Vagina (tissue), 2 donors: Measurements from ENCODE around the gene DYNLRB2. TPM values are rescaled to one million over a fixed set of nuclear protein-coding genes. Genes with fewer than 3 reads are reported as not detected.

Source experiments
- DNase-seq, 2 donors: peaks; one replicate each; pipeline ENCODE4 v3.0.0-alpha.2; 2017; ENCODE audit errors: extremely low spot score in 2 of 2
- H3K27ac ChIP-seq: fragments of 200-600 bp; sonication (generic); one replicate; pipeline ENCODE4 v1.5.1; 2019
- H3K27me3 ChIP-seq: fragments of 200-600 bp; sonication (generic); one replicate; pipeline ENCODE4 v1.5.1; 2019
- H3K36me3 ChIP-seq, 2 donors: fragments of 200-600 bp; sonication (generic); one replicate each; pipeline ENCODE4 v1.5.1; 2017 to 2019
- H3K4me1 ChIP-seq: fragments of 200-600 bp; sonication (generic); one replicate; pipeline ENCODE4 v1.5.1; 2019
- H3K4me3 ChIP-seq, 2 donors: fragments of 200-600 bp; sonication (generic); 1 replicate in 1 of 2; 2 replicates in 1 of 2; pipeline ENCODE4 v1.5.1; 2016 to 2019
- H3K9me3 ChIP-seq: fragments of 200-600 bp; sonication (generic); one replicate; pipeline ENCODE4 v1.5.1; 2019
- CTCF ChIP-seq, 3 experiments: fragments of 450-650 bp in 2 of 3; fragments of 200-600 bp in 1 of 3; sonication (generic) in 1 of 3; IDR thresholded peaks; one replicate each; pipeline ENCODE4 v1.5.1; 2017 to 2019; ENCODE audit warnings: antibody characterized with exemption in 3 of 3, mild to moderate bottlenecking in 2 of 3, moderate library complexity in 2 of 3
- POLR2A ChIP-seq, 2 donors: fragments of 450-650 bp; IDR thresholded peaks; one replicate each; pipeline ENCODE4 v1.6.1; 2017; ENCODE audit warnings: antibody characterized with exemption in 2 of 2, mild to moderate bottlenecking in 2 of 2, moderate library complexity in 2 of 2
- POLR2AphosphoS5 ChIP-seq, 2 donors: sonication (generic); formaldehyde crosslinking; IDR thresholded peaks; one replicate each; pipeline ENCODE4 v1.9.0; 2017; ENCODE audit warnings: antibody characterized with exemption in 2 of 2, mild to moderate bottlenecking in 2 of 2, low read depth in 1 of 2; ENCODE audit not compliant: insufficient read depth in 1 of 2
- intact Hi-C: fragments of 100-400 bp; cut with DNase I; formaldehyde crosslinking; loops from one replicate; pipeline ENCODE4 v1.15.1; 2023
- total RNA-seq: library from RNA; depleted of rRNA; stranded (reverse); fragments of >200 nt; gene quantifications from one replicate; pipeline ENCODE4 v1.2.3, GENCODE V29; 2016

DYNLRB2 gene
- total RNA-seq, 1 donor from 2014 or later, result not detected

DNA sequence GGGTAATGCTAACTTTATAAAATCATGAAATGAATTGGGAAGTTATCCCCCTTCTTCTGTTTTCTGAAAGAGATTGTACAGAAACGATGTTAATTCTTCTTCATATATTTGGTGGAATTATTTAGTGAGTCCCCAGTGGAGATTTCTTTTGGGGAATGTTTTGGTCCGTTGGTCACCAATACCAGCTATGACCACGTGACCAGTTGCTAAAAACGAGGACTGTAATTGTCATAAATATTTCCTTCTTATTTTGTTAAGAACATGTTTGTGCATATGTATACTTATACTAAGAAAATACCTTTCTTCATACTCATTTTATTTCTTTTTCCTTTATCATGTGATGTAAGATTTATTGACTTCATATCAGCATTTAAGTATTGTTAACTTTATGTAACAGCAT, 10.3 kb upstream of the DYNLRB2 start:
- no peaks in the 10 kb centered on the region for H3K9me3 ChIP-seq
- H3K4me3 ChIP-seq, result no peak overlapping the region
- no peak overlapping the region for H3K27ac ChIP-seq
- H3K4me1 ChIP-seq, result no peaks in the 10 kb centered on the region
- H3K36me3 ChIP-seq, result no peaks in the 10 kb centered on the region
- H3K27me3 ChIP-seq, result no peaks in the 10 kb centered on the region
- DNase-seq, result no peak
- no peak for TF ChIP-seq POLR2AphosphoS5 (IDR thresholded peaks at IDR 0.05; ENCODE audit: insufficient read depth in 1 of 2, low read depth in 1 of 2)
- no peak for TF ChIP-seq POLR2A (IDR thresholded peaks at IDR 0.05)
- no peak for TF ChIP-seq CTCF (IDR thresholded peaks at IDR 0.05)
- intact Hi-C loops, result no loop called here

GRCh38 chr16:80536238-80536637, 4.6 kb upstream of the DYNLRB2 start:
- Histone ChIP-seq H3K4me1 (peaks cover 6% of the 10 kb centered on the region), H3K36me3 (no peaks in the 10 kb centered on the region), H3K27me3 (no peaks in the 10 kb centered on the region), H3K9me3 (no peaks in the 10 kb centered on the region), H3K4me3 (no peak overlapping the region), H3K27ac (no peak overlapping the region)
- no peak for DNase-seq
- TF ChIP-seq CTCF (IDR thresholded peaks at IDR 0.05) (no peak), POLR2AphosphoS5 (IDR thresholded peaks at IDR 0.05; ENCODE audit: insufficient read depth in 1 of 2, low read depth in 1 of 2) (no peak), POLR2A (IDR thresholded peaks at IDR 0.05) (no peak)
- intact Hi-C loops, result no loop called here

DNA sequence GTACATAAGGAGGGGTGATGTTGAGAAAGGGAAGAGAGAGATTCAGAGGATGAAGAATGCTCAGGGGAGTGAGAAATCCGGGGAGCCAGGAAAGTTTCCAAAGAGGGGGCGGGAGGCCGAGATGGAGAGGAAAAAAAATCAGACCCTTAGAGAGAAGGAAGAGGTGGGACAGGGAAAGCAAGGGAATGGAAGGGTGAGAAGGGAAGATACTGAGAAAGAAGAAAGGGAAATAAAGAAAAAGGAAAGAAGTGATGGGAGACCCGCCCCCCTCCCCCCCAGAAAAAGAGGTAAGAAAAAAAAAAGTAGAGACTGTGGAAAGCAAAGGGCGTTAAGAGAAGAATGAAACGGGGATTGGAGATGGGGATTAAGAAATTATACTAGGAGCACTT, 507 bp downstream of the DYNLRB2 start:
- intact Hi-C loops, result no loop called here
- peaks cover 6% of the 10 kb centered on the region for H3K4me1 ChIP-seq
- H3K9me3 ChIP-seq, result no peaks in the 10 kb centered on the region
- TF ChIP-seq POLR2AphosphoS5 (IDR thresholded peaks at IDR 0.05; ENCODE audit: insufficient read depth in 1 of 2, low read depth in 1 of 2) (no peak), POLR2A (IDR thresholded peaks at IDR 0.05) (no peak), CTCF (IDR thresholded peaks at IDR 0.05) (no peak)
- H3K27me3 ChIP-seq, result no peaks in the 10 kb centered on the region
- no peak overlapping the region for H3K27ac ChIP-seq
- no peak for DNase-seq
- peak overlapping the region; percentile 56 to 64 for H3K4me3 ChIP-seq
- no peaks in the 10 kb centered on the region for H3K36me3 ChIP-seq

- H3K4me1 ChIP-seq, result peaks cover 6% of the 10 kb centered on the region
- intact Hi-C loops, result no loop called here
- H3K27ac ChIP-seq, result no peak overlapping the region
- no peak overlapping the region for H3K4me3 ChIP-seq
- no peaks in the 10 kb centered on the region for H3K36me3 ChIP-seq
- no peaks in the 10 kb centered on the region for H3K27me3 ChIP-seq
- no peak for DNase-seq
- TF ChIP-seq POLR2AphosphoS5 (IDR thresholded peaks at IDR 0.05; ENCODE audit: insufficient read depth in 1 of 2, low read depth in 1 of 2) (no peak), CTCF (IDR thresholded peaks at IDR 0.05) (no peak), POLR2A (IDR thresholded peaks at IDR 0.05) (no peak)
- H3K9me3 ChIP-seq, result no peaks in the 10 kb centered on the region
These were observed 2.4 kb downstream of the DYNLRB2 start for GRCh38 chr16:80543162-80543561.

GRCh38 chr16:80544326-80544725, 3.5 kb downstream of the DYNLRB2 start:
- no peaks in the 10 kb centered on the region for H3K36me3 ChIP-seq
- H3K9me3 ChIP-seq, result no peaks in the 10 kb centered on the region
- no peaks in the 10 kb centered on the region for H3K27me3 ChIP-seq
- no peak for DNase-seq
- no peak overlapping the region for H3K27ac ChIP-seq
- intact Hi-C loops, result no loop called here
- H3K4me1 ChIP-seq, result peaks cover 6% of the 10 kb centered on the region
- no peak overlapping the region for H3K4me3 ChIP-seq
- TF ChIP-seq CTCF (IDR thresholded peaks at IDR 0.05) (no peak), POLR2A (IDR thresholded peaks at IDR 0.05) (no peak), POLR2AphosphoS5 (IDR thresholded peaks at IDR 0.05; ENCODE audit: insufficient read depth in 1 of 2, low read depth in 1 of 2) (no peak)
